COLO668 (cell line): ENCODE measurements around the gene RELL1.

Source experiments
- DNase-seq: peaks from one replicate; lab custom pipeline; 2025; ENCODE audit not compliant: unreplicated experiment; lab: John Stamatoyannopoulos, UW

The RELL1 gene

DNA sequence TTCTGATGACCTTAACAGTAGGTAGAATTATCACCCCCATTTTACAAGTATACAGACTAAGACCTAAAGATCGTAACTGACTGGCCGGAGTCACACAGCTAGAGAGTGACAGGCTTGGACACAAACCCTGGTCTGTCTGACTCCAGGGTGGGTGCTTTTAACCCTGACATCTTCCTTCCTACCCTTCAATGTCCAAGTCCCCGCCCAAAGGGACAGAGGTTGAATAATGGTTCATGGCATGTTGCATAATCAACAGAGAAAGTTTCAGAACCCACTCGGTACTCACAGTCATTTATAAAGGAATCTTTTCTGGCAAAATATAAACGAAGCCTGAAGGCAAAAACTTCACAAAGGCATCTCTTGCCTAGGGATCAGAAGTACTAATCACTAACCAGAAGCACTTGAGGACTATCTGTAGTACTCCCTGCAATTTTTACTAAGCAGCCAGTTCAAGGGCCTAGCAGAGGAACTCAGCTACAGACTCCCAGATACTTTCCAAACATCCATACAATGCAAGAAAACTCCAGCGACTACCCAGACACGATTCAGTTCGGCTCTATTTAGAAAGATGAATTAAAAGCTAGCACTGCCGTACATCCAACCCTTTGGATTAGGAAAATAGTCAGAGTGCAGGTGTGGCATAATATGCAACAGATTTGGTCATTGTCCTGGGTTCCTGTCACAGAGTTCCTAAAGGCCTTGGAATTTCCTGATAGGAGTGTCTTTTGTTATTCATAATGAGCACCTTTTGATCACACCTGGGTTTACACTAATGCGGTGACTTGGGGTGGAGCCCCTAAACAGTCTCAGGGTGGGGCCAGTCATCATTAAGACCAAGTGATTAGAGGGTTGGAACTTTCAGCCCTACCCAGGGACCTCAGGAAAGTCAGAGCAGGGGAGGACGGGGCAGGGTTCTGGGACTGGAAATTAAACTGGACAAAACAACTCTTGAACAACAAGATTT lies 44.0 kb downstream of the RELL1 start:
- DNase-seq, result peak; percentile 52

DNA sequence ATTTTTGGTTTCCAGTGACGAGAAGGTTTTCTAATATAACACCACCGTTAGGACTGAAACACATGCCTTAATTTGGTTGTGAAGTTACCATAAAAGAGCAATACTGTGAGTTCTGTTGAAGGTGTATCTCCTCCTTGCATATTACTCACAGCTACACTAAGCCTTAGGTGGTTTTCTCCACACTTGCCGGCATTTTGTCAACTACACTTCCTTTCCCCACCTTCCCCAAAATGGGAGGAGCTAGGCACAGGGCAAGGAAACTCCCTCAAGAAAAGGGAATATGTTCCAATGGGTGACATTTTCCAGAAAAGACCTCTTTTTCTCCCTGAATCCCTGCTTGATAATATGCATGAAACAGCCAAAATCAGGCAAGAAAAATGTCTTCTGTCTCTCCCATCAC lies 44.8 kb downstream of the RELL1 start:
- DNase-seq, result no peak

DNA sequence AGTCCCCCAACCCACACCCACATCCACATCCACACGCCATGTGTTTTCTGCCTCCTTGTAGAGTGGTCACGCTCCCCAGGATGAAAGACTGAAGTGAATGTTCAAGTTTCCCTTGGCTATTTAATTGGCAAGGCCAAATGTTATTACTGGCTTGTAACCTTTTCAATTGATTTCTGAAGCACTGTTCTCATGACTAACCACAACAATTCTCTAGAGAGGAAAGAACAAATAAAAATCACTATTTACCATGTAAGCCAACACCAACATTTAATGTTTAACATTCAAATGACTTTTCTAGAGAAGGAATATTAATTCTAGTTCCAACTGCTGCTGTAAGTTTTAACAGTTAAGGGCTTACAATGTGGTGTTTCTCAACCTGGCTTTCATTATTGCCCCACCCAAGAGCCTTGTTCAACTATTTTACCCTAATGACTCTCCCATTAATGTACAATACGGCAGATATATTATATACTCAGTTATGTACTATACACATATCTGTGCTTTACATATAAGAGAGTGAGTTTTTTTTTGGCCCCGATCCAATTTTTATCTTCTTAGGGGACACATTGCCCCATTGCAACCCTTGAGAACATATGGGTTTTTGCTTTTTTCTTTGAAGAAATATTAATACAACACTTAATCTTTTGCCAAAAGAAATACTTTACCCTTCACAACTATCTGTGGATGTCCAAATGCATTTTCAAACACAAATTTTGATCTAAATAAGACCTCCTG lies 46.5 kb downstream of the RELL1 start:
- peak; percentile 14 for DNase-seq

GRCh38 chr4:37635155-37635554 lies 51.0 kb downstream of the RELL1 start:
- DNase-seq, result no peak

GRCh38 chr4:37634180-37634579 lies 52.0 kb downstream of the RELL1 start:
- no peak for DNase-seq

- no peak for DNase-seq
Measured at GRCh38 chr4:37632836-37633235, 53.3 kb downstream of the RELL1 start.

DNA sequence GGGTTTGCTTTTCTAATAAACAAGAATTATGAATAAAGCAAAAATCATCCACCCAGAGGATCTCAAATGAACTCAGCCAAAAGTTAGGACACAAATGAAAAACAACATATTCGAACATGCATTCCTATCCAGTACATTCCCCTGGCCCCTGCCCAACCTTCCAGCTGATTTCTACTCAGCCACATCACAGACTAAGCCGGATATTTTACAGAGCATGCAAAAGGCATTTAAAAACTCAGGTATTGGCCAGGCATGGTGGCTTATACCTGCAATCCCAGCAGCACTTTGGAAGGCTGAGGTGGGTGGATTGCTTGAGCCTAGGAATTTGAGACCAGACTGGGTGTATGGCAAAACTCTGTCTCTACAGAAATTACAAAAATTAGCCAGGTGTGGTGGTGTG lies 54.6 kb downstream of the RELL1 start:
- DNase-seq, result no peak

GRCh38 chr4:37629713-37630112 lies 56.5 kb downstream of the RELL1 start:
- no peak for DNase-seq

- DNase-seq, result no peak
Measured at GRCh38 chr4:37628977-37629609, 57.1 kb downstream of the RELL1 start.

DNA sequence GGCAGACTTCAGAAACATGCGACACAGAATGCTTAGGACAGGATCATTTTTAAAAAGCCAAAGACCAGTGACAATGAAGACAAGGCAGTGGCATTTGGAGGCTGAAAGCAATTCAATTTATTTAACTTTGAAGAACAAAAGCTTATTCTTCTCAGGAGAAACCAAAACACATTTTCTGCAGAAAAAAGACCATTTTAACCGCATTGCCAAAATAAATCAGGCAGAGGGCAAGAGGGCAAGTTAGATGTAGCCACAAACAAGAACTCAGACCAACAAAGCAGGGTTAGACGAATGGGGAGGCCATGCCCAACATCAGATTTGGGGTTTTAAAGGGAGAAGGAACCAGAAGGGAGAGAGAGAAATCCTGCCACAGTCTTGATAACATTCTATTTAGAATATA lies 58.9 kb downstream of the RELL1 start:
- no peak for DNase-seq

DNA sequence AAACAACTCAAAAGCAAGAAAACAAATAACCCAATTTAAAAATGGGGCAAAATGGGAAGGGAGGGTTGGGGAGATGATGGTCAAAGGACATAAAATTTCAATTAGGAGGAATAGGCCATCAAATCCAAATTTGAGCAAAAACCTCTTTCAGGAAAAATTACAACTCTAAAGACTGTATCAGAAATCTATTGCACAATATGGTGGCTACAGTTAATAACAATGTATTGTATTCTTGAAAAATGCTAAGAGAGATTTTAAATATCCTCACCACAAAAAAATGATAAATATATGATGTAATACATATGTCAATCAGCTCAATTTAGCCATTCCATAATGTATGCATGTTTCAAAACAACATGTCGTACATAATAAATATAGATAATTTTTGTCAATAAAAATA lies 60.7 kb downstream of the RELL1 start:
- no peak for DNase-seq

DNA sequence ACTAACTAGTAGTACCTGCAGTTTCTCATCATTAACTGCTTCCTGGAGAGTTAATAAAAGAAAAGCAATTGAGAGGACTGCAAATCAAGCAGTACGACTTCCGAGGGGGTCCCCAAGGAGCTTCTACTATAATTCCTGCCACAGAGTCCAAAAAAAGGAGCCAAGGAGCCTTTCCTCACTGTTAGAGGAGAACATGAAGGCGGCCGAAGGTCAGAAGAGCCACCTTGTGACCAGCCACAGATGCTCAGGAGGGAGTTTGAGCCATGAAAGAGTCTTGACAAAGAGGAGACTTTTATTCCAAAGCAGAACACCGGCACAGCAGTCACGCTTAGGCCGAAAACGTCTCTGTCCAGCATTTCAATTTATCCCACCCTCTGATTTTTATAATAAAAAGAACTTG lies 62.2 kb downstream of the RELL1 start:
- DNase-seq, result no peak

GRCh38 chr4:37623125-37623524 lies 63.1 kb downstream of the RELL1 start:
- no peak for DNase-seq

DNA sequence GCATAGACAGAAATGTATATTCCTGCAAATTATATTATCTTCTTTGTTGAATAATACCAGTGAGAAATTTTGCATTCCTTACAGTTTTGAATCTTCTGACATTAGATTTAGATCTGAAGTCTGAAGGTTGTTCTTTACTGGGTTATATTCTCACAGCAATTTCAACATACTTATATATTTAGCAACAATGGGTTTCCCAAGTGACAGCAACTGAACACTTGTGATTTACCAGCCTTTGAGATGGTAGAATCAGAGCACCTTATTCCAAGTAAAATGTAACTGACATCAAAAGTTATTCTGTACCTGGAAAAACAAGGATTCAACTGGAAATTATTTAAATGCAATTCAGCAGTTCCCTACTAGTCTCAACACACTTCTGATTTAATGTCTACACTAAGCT lies 66.0 kb downstream of the RELL1 start:
- DNase-seq, result no peak

- DNase-seq, result no peak
Measured at GRCh38 chr4:37615720-37616063, 70.5 kb downstream of the RELL1 start.

DNA sequence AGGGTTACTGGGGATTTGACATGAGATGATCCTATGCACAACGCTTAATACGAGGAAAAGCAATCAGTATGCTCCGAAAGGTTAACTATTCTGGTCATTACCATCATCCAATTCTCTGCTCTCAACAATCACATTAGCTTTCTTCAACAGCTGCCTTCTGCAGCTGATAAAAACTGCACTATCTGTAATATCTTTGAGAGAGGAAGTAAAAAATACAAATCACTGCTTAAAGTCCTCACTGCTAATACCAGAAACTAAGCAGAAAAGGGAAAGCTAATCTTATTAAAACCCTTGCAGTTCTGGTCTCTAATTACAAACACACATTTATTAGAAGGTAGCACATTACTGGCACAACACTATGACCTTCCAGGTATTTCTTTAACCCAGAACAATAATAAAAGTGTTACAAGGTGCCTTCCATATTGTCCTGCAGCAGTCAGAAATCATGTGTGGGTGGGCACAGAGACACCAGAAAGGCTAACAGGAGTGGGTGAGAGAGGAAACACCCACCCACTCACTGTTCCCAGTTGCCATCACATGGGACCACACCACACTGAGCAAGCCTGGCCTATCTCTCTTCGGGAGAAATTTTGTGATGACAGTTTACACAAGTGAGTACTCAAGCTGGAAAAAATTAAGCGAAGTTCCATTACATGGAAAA lies 71.0 kb downstream of the RELL1 start:
- no peak for DNase-seq

GRCh38 chr4:37612811-37613210 lies 73.4 kb downstream of the RELL1 start:
- DNase-seq, result no peak

DNA sequence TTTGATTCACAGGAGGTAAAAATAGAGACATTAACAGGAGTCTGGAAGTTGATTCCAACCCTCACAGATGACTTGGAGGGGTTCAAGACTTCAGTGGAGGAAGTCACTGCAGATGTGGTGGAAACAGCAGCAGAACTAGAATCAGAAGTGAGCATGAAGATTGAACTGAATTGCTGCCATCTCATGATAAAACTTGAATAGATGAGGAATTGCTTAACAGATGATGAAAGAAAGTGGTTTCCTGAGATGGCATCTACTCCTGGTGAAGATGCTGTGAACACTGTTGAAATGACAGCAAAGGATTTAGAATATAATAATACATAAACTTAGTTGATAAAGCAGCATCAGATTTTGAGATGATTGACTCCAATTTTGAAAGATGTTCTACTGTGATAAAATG lies 76.5 kb downstream of the RELL1 start:
- no peak for DNase-seq

- DNase-seq, result no peak
Measured at GRCh38 chr4:37607018-37607417, 79.2 kb downstream of the RELL1 start.

GRCh38 chr4:37605843-37606565 lies 80.2 kb downstream of the RELL1 start:
- DNase-seq, result no peak

DNA sequence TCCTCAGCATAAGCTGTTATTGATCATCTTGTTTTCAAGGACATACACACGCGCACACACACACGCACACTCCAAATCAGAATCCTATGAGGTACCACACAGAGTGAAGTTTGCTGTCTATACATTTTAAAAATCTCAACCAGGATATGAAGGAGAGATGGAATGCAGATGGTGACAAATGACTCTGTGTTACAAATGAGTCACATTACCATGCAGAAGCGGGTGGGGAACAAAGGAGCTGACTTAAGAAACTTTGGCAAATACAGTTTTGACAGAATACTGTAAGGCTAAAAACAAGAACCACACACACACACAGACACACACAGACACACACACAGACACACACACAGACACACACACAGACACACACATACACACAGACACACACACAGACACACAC lies 81.7 kb downstream of the RELL1 start:
- DNase-seq, result no peak
